ENCODE results near the gene ADH4.
"Not testable (repeated sequence)": the region's sequence is repeated elsewhere in the genome, so short reads cannot be mapped to it uniquely, and the experiment has no call there.

ADH4 gene

GRCh38 chr4:99131378-99131777 lies 12.7 kb downstream of the ADH4 start:
- no peak for DNase-seq

DNA sequence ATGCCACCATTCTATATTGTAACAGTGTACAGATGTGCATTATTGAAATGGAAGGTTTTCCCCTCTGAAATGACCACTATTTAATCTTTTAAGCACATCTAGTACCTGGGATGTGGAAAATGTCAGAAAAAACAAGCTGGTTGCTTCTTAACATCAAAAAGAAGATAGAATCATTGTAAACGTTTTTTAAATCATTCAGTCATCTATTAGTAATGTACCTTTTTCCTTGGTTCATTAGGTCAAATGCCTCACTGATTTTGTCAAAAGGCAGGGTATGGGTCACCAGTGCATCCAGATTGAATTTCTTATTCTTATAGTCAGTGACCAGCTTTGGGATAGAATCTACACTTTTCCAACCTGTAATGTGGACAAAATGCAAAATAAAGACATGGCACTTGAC lies 17.7 kb downstream of the ADH4 start:
- no peak for DNase-seq

- no peak for DNase-seq
These were observed 23.1 kb downstream of the ADH4 start for GRCh38 chr4:99121008-99121407.

- no peak for DNase-seq
These were observed 23.6 kb downstream of the ADH4 start for GRCh38 chr4:99120501-99120900.

- no peak for DNase-seq
These were observed 26.0 kb downstream of the ADH4 start for GRCh38 chr4:99117876-99118693.

DNA sequence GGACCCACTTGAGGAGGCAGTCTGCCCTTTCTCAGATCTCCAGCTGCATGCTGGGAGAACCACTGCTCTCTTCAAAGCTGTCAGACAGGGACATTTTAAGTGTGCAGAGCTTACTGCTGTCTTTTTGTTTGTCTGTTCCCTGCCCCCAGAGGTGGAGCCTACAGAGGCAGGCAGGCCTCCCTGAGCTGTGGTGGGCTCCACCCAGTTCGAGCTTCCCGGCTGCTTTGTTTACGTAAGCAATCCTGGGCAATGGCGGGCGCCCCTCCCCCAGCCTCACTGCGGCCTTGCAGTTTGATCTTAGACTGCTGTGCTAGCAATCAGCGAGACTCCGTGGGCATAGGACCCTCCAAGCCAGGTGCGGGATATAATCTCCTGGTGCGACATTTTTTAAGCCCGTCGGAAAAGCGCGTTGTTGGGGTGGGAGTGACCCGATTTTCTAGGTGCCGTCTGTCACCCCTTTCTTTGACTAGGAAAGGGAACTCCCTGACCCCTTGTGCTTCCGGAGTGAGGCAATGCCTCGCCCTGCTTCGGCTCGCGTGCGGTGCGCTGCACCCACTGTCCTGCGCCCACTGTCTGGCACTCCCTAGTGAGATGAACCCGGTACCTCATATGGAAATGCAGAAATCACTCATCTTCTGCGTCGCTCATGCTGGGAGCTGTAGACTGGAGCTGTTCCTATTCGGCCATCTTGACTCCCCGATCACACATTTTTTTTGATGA lies 26.8 kb downstream of the ADH4 start:
- DNase-seq = not testable (repeated sequence)

- not testable (repeated sequence) for DNase-seq
These were observed 34.8 kb downstream of the ADH4 start for GRCh38 chr4:99109286-99109685.

- no peak for DNase-seq
These were observed 39.9 kb downstream of the ADH4 start for GRCh38 chr4:99104153-99104552.

DNA sequence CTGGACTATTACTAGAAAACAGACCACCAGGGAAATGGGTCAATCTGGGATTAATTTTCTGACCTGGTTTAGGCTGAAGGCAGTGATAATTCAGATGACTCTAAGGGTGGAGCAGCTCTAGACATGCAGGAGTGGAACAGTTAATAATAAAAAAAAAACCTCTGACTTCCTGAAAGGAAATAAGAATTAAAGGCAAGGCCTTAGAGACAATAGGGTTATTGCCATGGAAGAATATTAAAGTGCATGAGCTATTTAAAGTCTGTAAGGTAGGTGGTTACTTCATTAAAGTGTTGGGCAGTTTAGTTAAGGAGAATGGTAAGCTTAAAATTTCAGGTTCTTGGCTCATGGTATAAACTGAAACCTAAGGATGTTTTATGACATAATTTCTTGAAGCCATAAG lies 40.9 kb downstream of the ADH4 start:
- DNase-seq = no peak

DNA sequence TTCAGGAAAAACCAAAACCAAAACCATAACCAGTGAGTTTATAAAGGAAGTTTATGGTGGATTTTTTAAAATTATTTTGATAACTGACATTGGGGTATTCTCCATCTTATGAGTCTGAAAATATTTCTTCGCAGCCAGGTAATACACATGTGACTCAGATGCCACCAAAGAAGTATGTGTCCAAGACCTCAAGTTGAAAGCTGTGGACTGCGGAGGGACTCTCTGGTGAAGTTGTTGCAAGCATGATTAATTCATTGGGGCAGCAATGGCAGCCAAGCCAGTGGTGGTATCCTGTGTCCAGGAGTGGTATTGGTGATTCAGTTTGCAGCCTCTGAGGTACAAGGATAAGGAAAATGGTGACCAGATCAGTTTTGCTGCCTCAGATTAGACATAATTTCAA lies 41.5 kb downstream of the ADH4 start:
- no peak for DNase-seq

- no peak for DNase-seq
These were observed 43.2 kb downstream of the ADH4 start for GRCh38 chr4:99100876-99101275.

DNA sequence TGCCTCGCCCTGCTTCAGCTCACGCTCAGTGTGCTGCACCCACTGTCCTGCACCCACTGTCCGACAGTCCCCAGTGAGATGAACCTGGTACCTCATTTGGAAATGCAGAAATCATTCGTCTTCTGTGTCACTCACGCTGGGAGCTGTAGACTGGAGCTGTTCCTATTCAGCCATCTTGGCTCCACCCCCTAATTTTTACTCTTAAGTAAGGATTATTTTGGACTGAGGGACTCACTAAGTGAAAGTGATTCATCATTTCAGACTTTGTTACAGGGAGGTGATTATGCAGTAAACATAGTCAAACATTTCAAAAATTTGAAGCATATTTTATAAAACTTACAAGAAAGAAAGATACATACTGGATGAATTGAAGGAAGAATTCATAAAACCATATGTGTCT lies 44.3 kb downstream of the ADH4 start:
- DNase-seq = not testable (repeated sequence)

DNA sequence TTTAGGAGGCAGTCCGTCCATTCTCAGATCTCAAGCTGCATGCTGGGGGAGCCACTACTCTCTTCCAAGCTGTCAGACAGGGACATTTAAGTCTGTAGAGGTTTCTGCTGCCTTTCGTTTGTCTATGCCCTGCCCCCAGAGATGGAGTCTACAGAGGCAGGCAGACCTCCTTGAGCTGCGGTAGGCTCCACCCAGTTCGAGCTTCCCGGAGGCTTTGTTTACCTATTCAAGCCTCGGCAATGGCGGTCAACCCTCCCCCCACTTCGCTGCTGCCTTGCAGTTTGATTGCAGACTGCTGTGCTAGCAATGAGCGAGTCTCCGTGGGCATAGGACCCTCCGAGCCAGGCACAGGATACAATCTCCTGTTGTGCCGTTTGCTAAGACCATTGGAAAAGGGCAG lies 44.8 kb downstream of the ADH4 start:
- DNase-seq = no peak

DNA sequence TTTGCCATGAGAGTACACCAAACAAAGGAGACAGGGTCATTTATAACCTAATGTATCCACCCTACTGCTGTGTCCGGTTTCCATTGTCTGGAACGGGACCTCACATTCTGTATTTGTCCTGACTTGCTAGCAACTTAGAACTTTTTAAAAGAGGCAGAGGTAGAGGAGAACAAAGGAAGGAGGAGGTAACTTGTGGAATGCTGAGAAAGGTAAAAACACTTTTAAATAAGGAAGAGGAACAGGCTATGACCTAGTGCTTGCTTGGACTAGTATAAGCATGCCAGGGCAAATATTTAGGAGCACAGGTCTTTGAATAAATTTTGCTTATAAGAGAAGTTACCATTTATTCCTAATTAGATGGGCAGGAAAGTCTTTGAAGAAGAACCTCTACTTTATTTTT lies 52.3 kb downstream of the ADH4 start:
- not testable (repeated sequence) for DNase-seq

GRCh38 chr4:99091216-99091575 lies 52.9 kb downstream of the ADH4 start:
- no peak for DNase-seq

- no peak for DNase-seq
These were observed 53.4 kb downstream of the ADH4 start for GRCh38 chr4:99090481-99091215.

DNA sequence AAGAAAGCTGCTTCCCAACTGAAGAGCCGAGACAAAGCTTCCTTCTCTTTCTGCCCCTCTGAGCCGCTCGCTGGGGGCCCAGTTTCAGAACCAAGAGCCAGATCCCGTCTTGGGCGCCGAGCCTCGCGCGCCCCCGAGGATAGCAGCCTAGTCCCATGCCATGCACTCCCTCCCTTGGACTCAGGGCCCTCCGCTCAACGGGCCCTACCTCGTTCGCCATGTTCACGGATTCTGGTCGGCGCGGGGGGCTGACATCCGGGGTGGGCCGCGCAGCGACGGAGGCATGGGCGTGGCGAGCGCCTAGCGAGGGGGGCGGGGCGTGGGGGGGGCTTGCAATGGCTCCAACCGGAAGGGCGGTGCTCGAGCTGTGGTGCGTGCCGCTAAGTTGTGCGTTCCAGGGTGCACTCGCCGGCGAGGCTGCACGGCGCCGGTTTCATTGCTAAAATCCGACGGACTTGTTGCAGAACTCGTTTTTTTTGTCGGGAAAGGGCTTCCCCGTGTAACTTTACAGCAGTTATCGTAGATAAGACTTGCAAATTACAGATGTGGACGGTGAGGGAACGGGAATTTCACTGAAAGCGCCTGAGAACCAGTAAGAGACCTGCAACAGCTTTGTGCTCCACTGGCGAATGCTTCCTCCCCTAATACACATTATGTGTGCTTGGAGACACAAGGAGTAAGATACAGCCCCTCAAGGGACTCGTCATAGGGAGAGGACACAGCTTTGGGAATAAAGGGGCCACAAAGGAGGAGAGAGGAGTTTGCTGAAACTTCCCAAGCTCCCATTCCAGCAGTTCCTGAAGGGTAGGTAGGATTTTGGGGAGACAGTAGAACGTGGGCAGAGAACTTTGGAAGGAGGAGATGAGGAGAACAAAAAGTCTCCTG lies 55.4 kb downstream of the ADH4 start, which contains the start of gene ADH5:
TSS of gene ADH5 (minus strand) at position 308 of the 885 bp plus-strand sequence. CDS start at position 220, 88 bp downstream.
- DNase-seq = peak; percentile 47

DNA sequence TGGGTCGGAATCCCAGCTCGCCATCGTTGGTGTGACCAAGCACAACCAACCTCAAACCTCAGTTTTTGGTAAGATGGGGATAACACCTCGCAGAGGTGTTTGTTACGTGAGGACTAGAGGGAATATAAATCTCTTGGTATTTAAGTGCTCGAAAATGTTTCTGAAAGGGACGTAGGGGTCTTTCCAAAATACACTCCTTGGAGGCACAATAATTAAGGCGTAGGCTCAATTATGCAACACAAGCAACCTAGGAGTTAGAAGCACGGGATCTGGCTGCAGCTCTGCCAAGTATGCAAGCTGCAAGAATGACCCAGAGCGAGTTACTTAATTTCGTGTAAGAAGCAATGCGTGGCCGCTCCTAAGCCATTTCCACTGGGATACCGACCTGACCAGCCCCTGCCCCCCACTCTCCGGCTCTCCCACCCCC lies 56.1 kb downstream of the ADH4 start:
- no peak for DNase-seq

DNA sequence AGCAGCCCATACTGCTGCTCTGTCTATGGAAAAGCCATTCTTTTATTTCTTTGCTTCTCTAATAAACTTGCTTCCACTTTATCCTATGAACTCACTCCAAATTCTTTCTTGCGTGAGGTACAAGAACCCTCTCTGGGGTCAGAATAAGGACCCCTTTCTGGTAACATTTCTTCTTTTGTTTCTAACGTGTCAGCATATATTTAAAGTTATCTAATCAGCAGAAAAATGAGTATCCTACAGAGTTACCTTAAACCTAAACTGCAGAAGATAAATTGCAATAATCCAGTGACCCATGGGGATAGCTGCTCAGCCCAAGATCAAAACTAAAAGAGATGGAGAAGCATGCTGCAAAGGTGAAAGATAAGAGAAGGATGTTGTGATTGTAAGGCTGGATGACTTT lies 59.5 kb downstream of the ADH4 start:
- no peak for DNase-seq

GRCh38 chr4:99082192-99082591 lies 61.9 kb downstream of the ADH4 start:
- no peak for DNase-seq

GRCh38 chr4:99080869-99081268 lies 63.2 kb downstream of the ADH4 start:
- not testable (repeated sequence) for DNase-seq

DNA sequence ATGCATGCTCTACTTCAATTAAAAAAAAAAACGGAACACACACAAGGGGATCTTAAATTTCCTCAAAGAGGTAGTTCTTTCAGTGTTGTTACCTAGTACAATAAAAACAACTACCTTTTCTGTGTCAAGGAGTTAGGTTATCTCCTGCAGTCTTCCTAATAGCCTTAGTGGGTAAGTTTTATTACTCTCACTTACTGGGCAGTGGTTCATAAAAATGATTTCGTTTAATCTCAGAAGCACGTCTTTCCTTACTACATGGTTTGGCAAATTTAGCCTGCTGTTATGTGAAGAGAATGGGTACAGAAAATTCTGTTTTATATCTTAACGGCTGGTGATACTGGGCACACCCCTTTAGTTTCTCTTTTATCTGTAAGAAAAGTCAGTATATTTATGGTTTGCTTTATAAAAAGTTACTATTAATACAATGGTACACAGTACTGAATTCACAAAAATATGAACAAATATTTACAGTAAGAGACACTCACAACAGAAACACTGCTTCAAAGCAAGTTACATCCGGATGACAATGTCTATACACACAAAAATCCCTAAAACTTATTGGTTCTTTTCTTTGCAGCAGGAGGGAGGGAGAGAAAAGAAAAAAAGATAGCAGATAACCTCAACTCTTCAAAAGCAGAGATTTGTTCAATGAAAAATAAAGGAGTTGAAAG lies 64.3 kb downstream of the ADH4 start:
- DNase-seq = no peak

All from NCI-H2107 (cell line).